B cell (primary cell): ENCODE measurements around the gene PARD3. TPM values are rescaled to one million over a fixed set of nuclear protein-coding genes. Genes with fewer than 3 reads are reported as not detected.

ENCODE experiments used
- ATAC-seq: fragments of 200-7000 bp; cut with Tn5 transposase; one replicate; pipeline ENCODE4 v1.10.0; 2021; ENCODE audit warnings: low read depth, mild to moderate bottlenecking, moderate number of reproducible peaks, moderate library complexity
- CTCF ChIA-PET: fragments of 350-600 bp; sonication (Branson Sonifier 250); formaldehyde crosslinking; loops from one replicate; lab custom pipeline; 2021; ENCODE audit warnings: antibody characterized with exemption, inconsistent platforms; lab: Charles Lee
- POLR2A ChIA-PET: fragments of 350-600 bp; sonication (Branson Sonifier 250); formaldehyde crosslinking; loops from one replicate; lab custom pipeline; 2021; ENCODE audit warnings: antibody characterized with exemption; lab: Charles Lee
- DNase-seq: peaks from one replicate; pipeline ENCODE4 v3.0.0; 2013
- H2AFZ ChIP-seq: 2 replicates; pipeline ENCODE4 v1.6.1; 2012; ENCODE audit warnings: mild to moderate bottlenecking, low read depth, low read length; ENCODE audit not compliant: insufficient read depth, poor library complexity, severe bottlenecking
- H3K27ac ChIP-seq, 2 donors: 1 replicate in 1 of 2; 2 replicates in 1 of 2; pipeline ENCODE4 v1.5.1; 2012 to 2013; ENCODE audit warnings: low read length in 2 of 2, mild to moderate bottlenecking in 2 of 2, moderate library complexity in 1 of 2
- H3K27me3 ChIP-seq, 4 experiments: fragments of 200-600 bp in 1 of 4; sonication (generic) in 1 of 4; replicated peaks in 1 of 4; 1 replicate in 2 of 4; 2 replicates in 2 of 4; pipeline versions ENCODE4 v1.6.1 to v1.7.0; 2013 to 2016; ENCODE audit warnings: low read length in 3 of 4, mild to moderate bottlenecking in 2 of 4, mixed read lengths in 1 of 4, moderate library complexity in 1 of 4; ENCODE audit not compliant: insufficient read depth in 4 of 4, control insufficient read depth in 3 of 4; ENCODE audit errors: control extremely low read depth in 1 of 4
- H3K36me3 ChIP-seq, 2 experiments: replicated peaks in 1 of 2; 1 replicate in 1 of 2; 2 replicates in 1 of 2; pipeline versions ENCODE4 v1.6.1 to v1.7.1; 2013; ENCODE audit warnings: low read length in 1 of 2; ENCODE audit not compliant: insufficient read depth in 2 of 2, control insufficient read depth in 1 of 2; ENCODE audit errors: control extremely low read depth in 1 of 2, extremely low read depth in 1 of 2
- H3K4me1 ChIP-seq, 2 donors: fragments of 200-600 bp in 1 of 2; sonication (generic) in 1 of 2; 1 replicate in 1 of 2; 2 replicates in 1 of 2; pipeline versions ENCODE4 v1.5.1 to v1.6.1; 2013 to 2017; ENCODE audit warnings: low read length in 2 of 2; ENCODE audit not compliant: control insufficient read depth in 2 of 2, insufficient read depth in 2 of 2
- H3K4me2 ChIP-seq: replicated peaks from 2 replicates; pipeline ENCODE3; 2012; ENCODE audit warnings: mild to moderate bottlenecking, low read depth, low read length; ENCODE audit not compliant: poor library complexity, severe bottlenecking
- H3K4me3 ChIP-seq, 5 experiments: fragments of 200-600 bp in 1 of 5; sonication (generic) in 1 of 5; 1 replicate in 3 of 5; 2 replicates in 2 of 5; pipeline versions ENCODE4 v1.5.1 to v1.7.0; 2011 to 2016; ENCODE audit warnings: low read length in 4 of 5, mild to moderate bottlenecking in 4 of 5, low read depth in 2 of 5, control low read depth in 1 of 5, moderate library complexity in 1 of 5; ENCODE audit not compliant: insufficient read depth in 1 of 5; ENCODE audit errors: control extremely low read depth in 1 of 5, extremely low read depth in 1 of 5
- H3K79me2 ChIP-seq: fragments of 200-600 bp; sonication (generic); one replicate; pipeline ENCODE4 v1.6.0; 2016; ENCODE audit warnings: low read length; ENCODE audit not compliant: control insufficient read depth, insufficient read depth
- H3K9ac ChIP-seq: fragments of 200-600 bp; sonication (generic); 2 replicates; pipeline ENCODE4 v1.6.1; 2017; ENCODE audit warnings: mild to moderate bottlenecking, low read length, moderate library complexity
- H3K9me3 ChIP-seq, 3 donors: one replicate each; pipeline versions ENCODE4 v1.6.1 to v1.7.1; 2013; ENCODE audit warnings: low read length in 2 of 3; ENCODE audit not compliant: control insufficient read depth in 2 of 3, insufficient read depth in 1 of 3; ENCODE audit errors: control extremely low read depth in 1 of 3
- H4K20me1 ChIP-seq: 2 replicates; pipeline ENCODE4 v1.6.0; 2012; ENCODE audit warnings: mild to moderate bottlenecking, low read length; ENCODE audit not compliant: insufficient read depth, control insufficient read depth, poor library complexity, severe bottlenecking
- H3K27ac Mint-ChIP-seq: one replicate; pipeline ENCODE4 v1.8.0; 2021; ENCODE audit warnings: mixed read lengths
- H3K27me3 Mint-ChIP-seq: one replicate; pipeline ENCODE4 v1.8.0; 2021; ENCODE audit warnings: mixed read lengths
- H3K4me1 Mint-ChIP-seq: one replicate; pipeline ENCODE4 v1.8.0; 2021; ENCODE audit warnings: mixed read lengths
- H3K4me3 Mint-ChIP-seq: one replicate; pipeline ENCODE4 v1.8.0; 2021; ENCODE audit warnings: mixed read lengths
- H3K9me3 Mint-ChIP-seq: one replicate; pipeline ENCODE4 v1.8.0; 2022; ENCODE audit warnings: mixed read lengths; ENCODE audit not compliant: insufficient read depth
- EZH2 ChIP-seq: IDR thresholded peaks from 2 replicates; pipeline ENCODE4 v1.6.1; 2012; ENCODE audit warnings: borderline replicate concordance, low read depth, mild to moderate bottlenecking, moderate library complexity, low read length; ENCODE audit not compliant: insufficient read depth, poor library complexity, severe bottlenecking
- WGBS: methylation state at CpG from one replicate; pipeline ENCODE4 v1.1.5; 2013; ENCODE audit warnings: missing lambda C conversion rate; ENCODE audit not compliant: insufficient coverage; 5-methylcytosine and 5-hydroxymethylcytosine counted together
- intact Hi-C: fragments of 100-400 bp; cut with micrococcal nuclease; formaldehyde crosslinking; loops from one replicate; pipeline ENCODE4 v1.10.0; 2022
- polyA plus RNA-seq: library from polyadenylated mRNA; depleted of rRNA; stranded (reverse); fragments of >200 nt; gene quantifications from 2 replicates; pipeline ENCODE4 v1.2.3, GENCODE V29; 2012
- total RNA-seq, 2 donors: library from RNA; stranded (reverse); fragments of 120-200 nt in 1 of 2; gene quantifications; 1 replicate in 1 of 2; 2 replicates in 1 of 2; pipeline versions ENCODE4 v1.2.3 to v1.2.4, GENCODE V29; 2013 to 2022
- TF ChIP-seq, protein P1 (sequence below): fragments of 200-600 bp; IDR thresholded peaks from one replicate; pipeline ENCODE4 v1.8.0; 2022; ENCODE audit warnings: antibody characterized with exemption, mild to moderate bottlenecking

The PARD3 gene
- total and polyA plus RNA-seq, 2 donors (not counting 1 experiment from before 2014, with no cell fraction given) = not detected

GRCh38 chr10:34143466-34143865 is 671.6 kb downstream of the PARD3 start:
- Histone ChIP-seq H4K20me1 (no peaks in the 10 kb centered on the region), H3K4me1 (no peaks in the 10 kb centered on the region), H3K4me2 (no peak overlapping the region), H3K36me3 (no peaks in the 10 kb centered on the region), H3K79me2 (no peaks in the 10 kb centered on the region), H3K9ac (no peak overlapping the region), H3K4me3 (no peak overlapping the region), H3K27me3 (no peaks in the 10 kb centered on the region), H3K27ac (no peak overlapping the region), H3K9me3 (no peaks in the 10 kb centered on the region), H2AFZ (no peak overlapping the region)
- POLR2A ChIA-PET = no interaction called here
- TF ChIP-seq, protein P1, sequence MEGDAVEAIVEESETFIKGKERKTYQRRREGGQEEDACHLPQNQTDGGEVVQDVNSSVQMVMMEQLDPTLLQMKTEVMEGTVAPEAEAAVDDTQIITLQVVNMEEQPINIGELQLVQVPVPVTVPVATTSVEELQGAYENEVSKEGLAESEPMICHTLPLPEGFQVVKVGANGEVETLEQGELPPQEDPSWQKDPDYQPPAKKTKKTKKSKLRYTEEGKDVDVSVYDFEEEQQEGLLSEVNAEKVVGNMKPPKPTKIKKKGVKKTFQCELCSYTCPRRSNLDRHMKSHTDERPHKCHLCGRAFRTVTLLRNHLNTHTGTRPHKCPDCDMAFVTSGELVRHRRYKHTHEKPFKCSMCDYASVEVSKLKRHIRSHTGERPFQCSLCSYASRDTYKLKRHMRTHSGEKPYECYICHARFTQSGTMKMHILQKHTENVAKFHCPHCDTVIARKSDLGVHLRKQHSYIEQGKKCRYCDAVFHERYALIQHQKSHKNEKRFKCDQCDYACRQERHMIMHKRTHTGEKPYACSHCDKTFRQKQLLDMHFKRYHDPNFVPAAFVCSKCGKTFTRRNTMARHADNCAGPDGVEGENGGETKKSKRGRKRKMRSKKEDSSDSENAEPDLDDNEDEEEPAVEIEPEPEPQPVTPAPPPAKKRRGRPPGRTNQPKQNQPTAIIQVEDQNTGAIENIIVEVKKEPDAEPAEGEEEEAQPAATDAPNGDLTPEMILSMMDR = no peak
- no peak for TF ChIP-seq EZH2
- Mint-ChIP-seq H3K9me3 (no peaks in the 10 kb centered on the region), H3K4me1 (no peaks in the 10 kb centered on the region), H3K27me3 (no peaks in the 10 kb centered on the region), H3K27ac (no peak overlapping the region), H3K4me3 (no peak overlapping the region)
- CTCF ChIA-PET = no interaction called here
- no CpG with 5 or more reads among the region's 2 CpGs for WGBS
- no peak for ATAC-seq
- no peak for DNase-seq
- intact Hi-C loops = no loop called here

GRCh38 chr10:34141032-34141680 is 673.9 kb downstream of the PARD3 start:
- H3K9ac ChIP-seq = no peak overlapping the region
- no peak overlapping the region for H2AFZ ChIP-seq
- H3K27me3 ChIP-seq = no peaks in the 10 kb centered on the region
- H3K4me2 ChIP-seq = no peak overlapping the region
- ChIA-PET CTCF (no interaction called here), POLR2A (no interaction called here)
- H3K4me1 ChIP-seq = no peaks in the 10 kb centered on the region
- TF ChIP-seq, protein P1 = no peak
- Mint-ChIP-seq H3K27ac (no peak overlapping the region), H3K27me3 (no peaks in the 10 kb centered on the region), H3K4me3 (no peak overlapping the region), H3K9me3 (no peaks in the 10 kb centered on the region), H3K4me1 (no peaks in the 10 kb centered on the region)
- H3K36me3 ChIP-seq = no peaks in the 10 kb centered on the region
- no peak overlapping the region for H3K4me3 ChIP-seq
- H3K27ac ChIP-seq = no peak overlapping the region
- no peaks in the 10 kb centered on the region for H3K79me2 ChIP-seq
- ATAC-seq (no peak), DNase-seq (no peak)
- no peaks in the 10 kb centered on the region for H3K9me3 ChIP-seq
- intact Hi-C loops = no loop called here
- H4K20me1 ChIP-seq = no peaks in the 10 kb centered on the region
- WGBS = no CpG with 5 or more reads among the region's 2 CpGs
